ENCODE results near the gene PSMD13.

DNA sequence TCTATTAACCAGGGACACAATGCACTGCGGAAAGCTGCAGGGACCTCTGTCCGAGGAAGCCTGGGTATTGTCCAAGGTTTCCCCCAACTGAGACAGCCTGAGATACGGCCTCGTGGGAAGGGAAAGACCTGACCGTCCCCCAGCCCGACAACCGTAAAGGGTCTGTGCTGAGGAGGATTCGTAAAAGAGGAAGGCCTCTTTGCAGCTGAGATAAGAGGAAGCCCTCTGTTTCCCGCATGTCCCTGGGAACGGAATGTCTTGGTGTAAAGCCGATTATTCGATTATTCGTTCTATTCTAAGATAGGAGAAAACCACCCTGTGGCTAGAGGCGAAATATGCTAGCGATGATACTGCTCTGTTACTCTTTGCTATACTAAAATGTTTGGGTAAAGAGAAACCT is 34.8 kb upstream of the PSMD13 start:
- TF ChIP-seq, protein P1, sequence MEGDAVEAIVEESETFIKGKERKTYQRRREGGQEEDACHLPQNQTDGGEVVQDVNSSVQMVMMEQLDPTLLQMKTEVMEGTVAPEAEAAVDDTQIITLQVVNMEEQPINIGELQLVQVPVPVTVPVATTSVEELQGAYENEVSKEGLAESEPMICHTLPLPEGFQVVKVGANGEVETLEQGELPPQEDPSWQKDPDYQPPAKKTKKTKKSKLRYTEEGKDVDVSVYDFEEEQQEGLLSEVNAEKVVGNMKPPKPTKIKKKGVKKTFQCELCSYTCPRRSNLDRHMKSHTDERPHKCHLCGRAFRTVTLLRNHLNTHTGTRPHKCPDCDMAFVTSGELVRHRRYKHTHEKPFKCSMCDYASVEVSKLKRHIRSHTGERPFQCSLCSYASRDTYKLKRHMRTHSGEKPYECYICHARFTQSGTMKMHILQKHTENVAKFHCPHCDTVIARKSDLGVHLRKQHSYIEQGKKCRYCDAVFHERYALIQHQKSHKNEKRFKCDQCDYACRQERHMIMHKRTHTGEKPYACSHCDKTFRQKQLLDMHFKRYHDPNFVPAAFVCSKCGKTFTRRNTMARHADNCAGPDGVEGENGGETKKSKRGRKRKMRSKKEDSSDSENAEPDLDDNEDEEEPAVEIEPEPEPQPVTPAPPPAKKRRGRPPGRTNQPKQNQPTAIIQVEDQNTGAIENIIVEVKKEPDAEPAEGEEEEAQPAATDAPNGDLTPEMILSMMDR (IDR thresholded peaks at IDR 0.05; ENCODE audit: insufficient read depth, low read length, poor library complexity, severe bottlenecking): no peak
- no peak for TF ChIP-seq EZH2phosphoT487 (conservative IDR thresholded peaks at IDR 0.05; ENCODE audit: low read length)
